Measurements from ENCODE around the gene SPTY2D1.
A peak's percentile ranks its signal among the peaks of the same experiment; 100 is the strongest.

SPTY2D1 gene

GRCh38 chr11:18633256-18634139, 644 bp downstream of the SPTY2D1 start:
- peak overlapping the region; percentile 44 for H3K27ac ChIP-seq (ENCODE audit: poor library complexity, severe bottlenecking)
- no peaks in the 10 kb centered on the region; the same call in 1 of the 2 replicates for H3K36me3 ChIP-seq (ENCODE audit: low read depth)
- ATAC-seq (ENCODE audit: low read depth) = no peak
- peaks cover 11% of the 10 kb centered on the region for H3K4me1 ChIP-seq (ENCODE audit: insufficient read depth, poor library complexity, severe bottlenecking)
- TF ChIP-seq CTCF (IDR thresholded peaks at IDR 0.05; ENCODE audit: poor library complexity, severe bottlenecking) = no peak
- DNase-seq (ENCODE audit: low spot score) = no peak
- no peaks in the 10 kb centered on the region for H3K27me3 ChIP-seq (ENCODE audit: insufficient read depth, poor library complexity, severe bottlenecking)
- H3K4me3 ChIP-seq (ENCODE audit: severe bottlenecking) = peak overlapping the region; percentile 71
- no peaks in the 10 kb centered on the region for H3K9me3 ChIP-seq (ENCODE audit: severe bottlenecking)

- Histone ChIP-seq H3K27ac (ENCODE audit: poor library complexity, severe bottlenecking) (no peak overlapping the region), H3K4me1 (ENCODE audit: insufficient read depth, poor library complexity, severe bottlenecking) (peaks cover 11% of the 10 kb centered on the region), H3K27me3 (ENCODE audit: insufficient read depth, poor library complexity, severe bottlenecking) (no peaks in the 10 kb centered on the region), H3K9me3 (ENCODE audit: severe bottlenecking) (no peaks in the 10 kb centered on the region), H3K36me3 (ENCODE audit: low read depth) (no peaks in the 10 kb centered on the region; the same call in 1 of the 2 replicates), H3K4me3 (ENCODE audit: severe bottlenecking) (peak overlapping the region; percentile 71)
- ATAC-seq (ENCODE audit: low read depth) (no peak), DNase-seq (ENCODE audit: low spot score) (no peak)
- TF ChIP-seq CTCF (IDR thresholded peaks at IDR 0.05; ENCODE audit: poor library complexity, severe bottlenecking) = no peak
Measured at GRCh38 chr11:18632841-18633240, 1.3 kb downstream of the SPTY2D1 start.

- ATAC-seq (ENCODE audit: low read depth) = no peak
Measured at GRCh38 chr11:18624161-18624560, 10.0 kb downstream of the SPTY2D1 start.

GRCh38 chr11:18623707-18624106, 10.4 kb downstream of the SPTY2D1 start:
- no peak for ATAC-seq (ENCODE audit: low read depth)
- H3K27ac ChIP-seq (ENCODE audit: poor library complexity, severe bottlenecking) = no peak overlapping the region
- H3K4me1 ChIP-seq (ENCODE audit: insufficient read depth, poor library complexity, severe bottlenecking) = peaks cover under 1% of the 10 kb centered on the region
- no peak overlapping the region for H3K4me3 ChIP-seq (ENCODE audit: severe bottlenecking)
- DNase-seq (ENCODE audit: low spot score) = no peak
- H3K27me3 ChIP-seq (ENCODE audit: insufficient read depth, poor library complexity, severe bottlenecking) = no peaks in the 10 kb centered on the region
- TF ChIP-seq CTCF (IDR thresholded peaks at IDR 0.05; ENCODE audit: poor library complexity, severe bottlenecking) = no peak
- H3K36me3 ChIP-seq (ENCODE audit: low read depth) = no peaks in the 10 kb centered on the region; the same call in 1 of the 2 replicates
- no peaks in the 10 kb centered on the region for H3K9me3 ChIP-seq (ENCODE audit: severe bottlenecking)

More at GRCh38 chr11:18624161-18624560, 10.0 kb downstream of the SPTY2D1 start:
- TF ChIP-seq CTCF (IDR thresholded peaks at IDR 0.05; ENCODE audit: poor library complexity, severe bottlenecking) = no peak
- DNase-seq (ENCODE audit: low spot score) = no peak
- H3K4me1 ChIP-seq (ENCODE audit: insufficient read depth, poor library complexity, severe bottlenecking) = no peaks in the 10 kb centered on the region
- H3K36me3 ChIP-seq (ENCODE audit: low read depth) = no peaks in the 10 kb centered on the region; the same call in 1 of the 2 replicates
- no peak overlapping the region for H3K27ac ChIP-seq (ENCODE audit: poor library complexity, severe bottlenecking)
- H3K9me3 ChIP-seq (ENCODE audit: severe bottlenecking) = no peaks in the 10 kb centered on the region
- no peak overlapping the region for H3K4me3 ChIP-seq (ENCODE audit: severe bottlenecking)
- no peaks in the 10 kb centered on the region for H3K27me3 ChIP-seq (ENCODE audit: insufficient read depth, poor library complexity, severe bottlenecking)
